HG03095 (cell line): Measurements from ENCODE around the gene TMEM248.
"Not testable (repeated sequence)": the region's sequence is repeated elsewhere in the genome, so short reads cannot be mapped to it uniquely, and the experiment has no call there.

Source experiments
- ATAC-seq: cut with Tn5 transposase; IDR thresholded peaks from one replicate; pipeline ENCODE4 v1.9.1; 2021; ENCODE audit warnings: moderate library complexity; ENCODE audit not compliant: unreplicated experiment

Gene TMEM248

DNA sequence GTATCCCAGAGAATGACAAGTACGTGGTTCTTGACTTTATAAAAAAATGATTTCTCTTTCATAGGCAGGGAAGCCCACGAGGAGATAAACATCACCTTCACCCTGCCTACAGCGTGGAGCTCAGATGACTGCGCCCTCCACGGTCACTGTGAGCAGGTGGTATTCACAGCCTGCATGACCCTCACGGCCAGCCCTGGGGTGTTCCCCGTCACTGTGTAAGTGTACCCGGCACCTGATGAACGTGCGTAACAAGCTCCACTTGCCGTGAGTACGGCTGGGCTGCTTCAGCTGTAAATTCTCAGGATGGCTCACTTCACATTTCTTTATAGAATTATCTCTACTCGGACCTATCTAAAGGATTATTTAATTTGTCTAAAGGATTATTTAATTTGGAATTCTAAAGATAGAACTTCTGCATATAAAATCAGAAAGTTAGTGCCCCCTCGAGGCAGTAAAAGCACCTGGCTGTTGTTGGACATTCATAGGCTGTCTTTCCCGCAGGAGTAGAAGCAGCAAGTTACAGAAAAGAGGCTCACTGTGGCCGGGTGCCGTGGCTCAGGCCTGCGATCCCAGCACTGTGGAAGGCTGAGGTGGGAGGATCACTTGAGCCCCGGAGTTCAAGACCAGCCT lies 27.6 kb downstream of the TMEM248 start:
- ATAC-seq, result no peak

- no peak for ATAC-seq
These were observed 29.3 kb downstream of the TMEM248 start for GRCh38 chr7:66950311-66950710.

GRCh38 chr7:66950763-66951162 lies 29.7 kb downstream of the TMEM248 start:
- no peak for ATAC-seq

DNA sequence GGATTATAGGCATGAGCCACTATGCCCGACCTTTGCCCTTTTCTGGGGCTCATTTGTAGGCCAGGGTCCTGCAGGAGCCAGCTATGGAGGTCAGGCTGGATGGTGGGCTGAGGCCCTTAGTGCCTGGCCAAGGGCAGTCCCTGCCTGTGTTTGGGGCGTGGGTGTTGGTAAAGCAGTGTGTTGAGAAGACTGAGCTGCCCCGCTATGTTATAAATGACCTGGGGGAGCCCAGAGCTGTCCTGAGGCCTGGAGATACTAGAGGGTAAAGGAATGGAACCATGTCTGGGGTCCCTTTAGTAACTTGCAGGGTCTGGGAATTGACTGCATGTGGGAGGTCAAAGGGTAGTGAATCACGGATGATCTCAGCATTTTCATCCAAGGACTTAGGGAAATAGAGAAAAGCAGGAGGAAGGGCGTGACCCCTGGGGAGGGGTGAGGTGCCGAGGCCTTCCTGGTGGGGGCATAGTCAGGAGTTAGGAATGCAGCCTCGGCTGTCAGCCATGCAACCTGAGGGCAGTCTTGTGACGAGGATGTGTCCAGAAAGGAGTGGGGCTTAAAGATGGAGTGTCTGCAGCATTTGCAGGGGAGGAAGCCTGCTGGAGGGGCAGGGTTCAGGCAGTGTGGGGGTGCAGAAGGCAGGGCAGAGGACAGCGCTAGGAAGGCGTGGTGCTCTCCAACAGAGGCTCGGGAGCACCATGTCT lies 31.5 kb downstream of the TMEM248 start:
- ATAC-seq, result no peak

- ATAC-seq, result no peak
These were observed 32.0 kb downstream of the TMEM248 start for GRCh38 chr7:66953044-66953427.

DNA sequence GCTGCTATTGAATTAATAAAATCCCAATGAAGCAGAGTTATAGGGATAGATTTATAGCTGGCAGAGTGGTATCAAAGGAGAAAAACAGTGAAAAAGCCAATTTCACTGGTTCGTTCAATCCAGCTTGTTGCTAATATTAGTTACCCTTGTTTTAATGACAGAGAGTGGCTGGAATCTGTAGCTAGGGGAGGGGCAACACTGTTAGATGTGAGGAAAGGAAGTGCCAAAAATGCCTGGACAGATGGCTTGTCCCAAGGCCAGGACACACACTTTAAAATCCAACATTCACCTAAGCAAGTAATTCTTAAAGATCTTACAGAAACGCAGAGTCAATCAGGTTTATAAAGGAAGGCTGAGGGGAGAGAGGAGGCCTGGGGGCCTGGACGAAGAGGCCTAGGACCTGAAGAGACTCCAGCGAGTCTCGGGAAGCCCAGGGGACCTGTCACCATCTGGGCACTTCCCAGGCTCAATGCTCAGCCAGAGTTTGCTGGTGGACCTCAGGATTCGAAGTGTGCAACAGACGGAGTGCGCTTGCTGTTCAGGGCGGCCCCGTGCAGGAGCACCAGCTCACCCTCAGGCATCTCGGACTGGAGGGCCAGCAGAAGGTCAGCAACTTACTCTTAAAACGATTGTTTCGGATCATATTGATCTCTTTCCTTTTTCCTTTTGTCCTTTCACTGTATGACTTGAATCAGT lies 36.7 kb downstream of the TMEM248 start:
- no peak for ATAC-seq

GRCh38 chr7:66958538-66959350 lies 37.7 kb downstream of the TMEM248 start:
- ATAC-seq, result no peak

DNA sequence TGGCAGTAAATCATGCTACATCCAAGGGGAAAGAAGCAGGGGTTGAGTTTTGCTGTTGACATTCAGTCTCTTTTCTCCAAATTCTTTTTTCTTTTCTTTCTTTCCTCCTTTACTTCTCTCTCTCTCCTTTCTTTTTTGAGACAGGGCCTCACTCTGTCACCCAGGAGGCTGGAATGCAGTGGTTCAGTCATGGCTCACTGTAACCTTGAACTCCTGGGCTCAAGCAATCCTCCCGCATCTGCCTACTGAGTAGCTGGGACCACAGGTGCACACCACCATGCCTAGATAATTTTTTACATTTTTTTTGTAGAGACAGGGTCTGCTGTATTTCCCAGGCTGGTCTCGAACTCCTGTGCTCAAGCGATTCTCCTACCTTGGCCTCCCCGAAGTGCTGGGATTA lies 39.2 kb downstream of the TMEM248 start:
- ATAC-seq, result no peak

- ATAC-seq, result no peak
These were observed 40.1 kb downstream of the TMEM248 start for GRCh38 chr7:66961096-66961495.

DNA sequence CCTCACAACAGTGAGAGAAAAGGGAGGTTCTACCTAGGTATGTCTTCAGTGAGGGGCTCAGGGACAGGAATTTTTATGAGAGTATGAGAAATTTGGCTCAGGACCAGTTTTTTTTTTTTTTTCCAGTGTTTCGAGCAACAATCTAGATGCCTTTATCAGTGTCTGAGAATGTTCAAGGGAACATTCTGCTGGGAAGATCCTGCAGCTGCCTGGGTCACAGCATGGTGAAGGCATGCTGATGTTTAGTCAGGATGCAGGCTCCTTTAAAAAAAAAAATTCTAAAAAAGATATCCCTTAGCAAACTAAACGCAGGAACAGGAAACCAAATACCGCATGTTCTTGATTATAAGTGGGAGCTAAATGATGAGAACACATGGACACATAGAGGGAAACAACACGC lies 43.4 kb downstream of the TMEM248 start:
- no peak for ATAC-seq

- ATAC-seq, result no peak
These were observed 46.0 kb downstream of the TMEM248 start for GRCh38 chr7:66967029-66967428.

GRCh38 chr7:66969001-66969400 lies 48.0 kb downstream of the TMEM248 start:
- ATAC-seq, result not testable (repeated sequence)

DNA sequence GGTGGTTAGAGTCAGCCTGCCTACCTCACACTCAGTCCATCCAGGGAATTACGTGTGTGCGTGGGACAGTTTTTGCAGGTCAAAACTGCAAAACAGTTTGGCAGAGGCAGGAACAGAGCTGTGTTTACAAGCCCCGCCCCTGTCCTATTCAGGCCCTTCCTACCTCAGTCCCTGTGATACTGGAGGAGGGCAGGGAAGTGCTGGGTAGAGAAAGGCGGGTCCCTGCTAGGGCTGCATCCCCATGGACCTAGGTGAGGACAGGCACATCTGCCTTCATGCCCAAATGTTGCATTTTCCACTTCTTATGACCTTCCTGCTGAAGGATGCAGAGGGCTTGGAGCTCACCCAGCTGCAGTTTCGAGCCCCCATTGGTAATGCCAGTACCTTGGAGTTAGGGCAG lies 49.3 kb downstream of the TMEM248 start:
- no peak for ATAC-seq

DNA sequence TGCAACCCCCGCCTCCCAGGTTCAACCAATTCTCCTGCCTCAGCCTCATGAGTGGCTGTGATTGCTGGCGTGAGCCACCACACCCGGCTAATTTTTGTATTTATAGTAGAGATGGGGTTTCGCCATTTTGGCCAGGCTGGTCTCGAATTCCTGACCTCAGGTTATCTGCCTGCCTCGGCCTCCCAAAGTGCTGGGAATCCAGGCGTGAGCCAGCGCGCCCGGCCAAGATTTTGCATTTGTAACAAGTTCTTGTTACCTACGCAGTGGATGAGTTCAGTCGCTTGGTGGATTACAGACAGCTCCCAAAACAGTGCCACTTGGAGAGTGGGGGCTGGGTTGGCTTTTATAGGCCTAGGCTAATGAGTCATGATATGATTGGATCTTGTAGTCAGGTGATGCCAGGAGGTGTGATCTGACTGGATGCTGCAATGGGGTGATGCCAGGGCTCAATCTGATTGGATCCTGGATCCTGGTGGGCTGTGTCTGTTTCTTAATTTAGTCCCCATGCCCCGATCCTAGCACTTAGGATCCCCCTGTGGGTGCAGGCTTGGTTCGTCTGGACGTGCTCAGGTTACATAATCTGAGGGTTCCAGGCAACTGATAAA lies 54.1 kb downstream of the TMEM248 start:
- ATAC-seq, result no peak

GRCh38 chr7:66978312-66978711 lies 57.3 kb downstream of the TMEM248 start:
- not testable (repeated sequence) for ATAC-seq

DNA sequence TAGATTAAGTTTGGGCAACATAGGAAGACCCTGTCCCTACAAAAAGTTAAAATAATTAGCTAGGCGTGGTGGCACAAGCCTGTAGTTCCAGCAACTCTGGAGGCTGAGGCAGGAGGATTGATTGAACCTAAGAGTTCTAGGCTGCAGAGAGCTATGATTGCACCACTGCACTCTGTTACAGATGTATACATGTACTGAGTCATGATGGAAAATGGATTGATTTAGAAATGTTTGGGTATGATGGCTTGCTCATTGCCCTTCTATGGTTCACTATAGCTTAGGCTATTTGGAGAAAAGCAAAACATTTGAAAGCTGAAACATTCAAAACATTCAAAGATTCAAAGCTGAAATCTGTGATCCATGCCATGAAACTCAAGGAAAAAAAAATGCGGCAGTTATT lies 58.0 kb downstream of the TMEM248 start:
- ATAC-seq, result not testable (repeated sequence)

GRCh38 chr7:66980336-66980735 lies 59.3 kb downstream of the TMEM248 start:
- ATAC-seq, result not testable (repeated sequence)

GRCh38 chr7:66989552-66989951 lies 68.5 kb downstream of the TMEM248 start:
- not testable (repeated sequence) for ATAC-seq

DNA sequence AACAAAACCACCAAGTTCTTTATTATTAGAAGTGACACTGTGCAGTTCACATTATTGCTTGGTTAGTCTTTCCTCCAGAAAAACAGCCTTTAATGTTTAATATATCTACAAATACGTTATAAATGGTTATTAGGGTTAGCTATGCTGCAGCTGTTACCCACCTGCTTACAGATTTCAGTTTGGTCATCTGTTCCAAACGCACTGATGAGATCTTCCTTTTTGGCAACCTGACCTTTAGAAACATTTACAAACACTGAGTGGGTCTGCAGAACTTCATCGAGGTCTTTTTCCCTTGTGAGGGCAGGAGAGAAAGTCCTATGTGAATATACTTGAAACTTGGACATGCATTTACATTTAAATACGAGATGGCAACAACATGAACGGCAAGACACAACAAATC lies 73.0 kb downstream of the TMEM248 start:
- ATAC-seq, result not testable (repeated sequence)

DNA sequence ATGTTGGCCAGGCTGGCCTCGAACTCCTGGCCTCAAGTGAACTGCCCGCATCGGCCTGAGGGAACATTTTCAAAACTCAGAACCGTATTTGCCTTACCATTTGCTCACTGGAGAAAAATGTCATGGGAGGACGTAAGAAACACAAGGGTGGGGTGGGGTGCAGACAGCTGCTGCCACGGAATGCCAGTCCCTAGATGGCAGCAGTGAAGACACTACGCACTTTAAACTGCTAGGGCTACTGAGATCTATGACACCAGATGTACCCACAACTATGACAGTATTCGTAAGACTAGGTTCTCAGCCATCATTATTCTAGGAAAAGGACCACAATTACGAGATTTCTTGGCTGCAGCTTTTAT lies 73.6 kb downstream of the TMEM248 start:
- not testable (repeated sequence) for ATAC-seq
